HepG2 (cell line): Measurements from ENCODE around the gene COL9A3. TPM values are rescaled to one million over a fixed set of nuclear protein-coding genes. Genes with fewer than 3 reads are reported as not detected.

ENCODE experiments used
- ATAC-seq: fragments of 200-7000 bp; cut with Tn5 transposase; 3 replicates; pipeline ENCODE4 v1.9.1; 2020; ENCODE audit warnings: mild to moderate bottlenecking, moderate library complexity
- BruUV-seq: library from RNA; stranded (reverse); fragments of 400-500 nt; replicated peaks from 2 replicates; lab custom pipeline; 2021; lab: Mats Ljungman, UMichigan
- CTCF ChIA-PET: fragments of 300-600 bp; formaldehyde crosslinking; extraction: SDS; loops from one replicate; lab custom pipeline; 2021; ENCODE audit warnings: low total read pairs, inconsistent platforms, low intra/inter-chr PET ratio; lab: Yijun Ruan, JAX
- POLR2A ChIA-PET: fragments of 350-600 bp; sonication (Branson Sonifier 250); formaldehyde crosslinking; loops from one replicate; lab custom pipeline; 2020; ENCODE audit warnings: antibody characterized with exemption, inconsistent platforms; lab: Yijun Ruan, JAX
- DNase-seq: peaks from one replicate; pipeline ENCODE4 v3.0.0-alpha.2; 2015; ENCODE audit warnings: low spot score
- FAIRE-seq: peaks from 3 replicates; lab custom pipeline; 2011; peaks lifted over from hg19 to GRCh38; lab: Jason Lieb, UNC
- H2AFZ ChIP-seq: one replicate; pipeline ENCODE4 v1.6.1; 2011; ENCODE audit warnings: low read length, inconsistent platforms
- H3K27ac ChIP-seq: fragments of 300-600 bp; 3 replicates; pipeline ENCODE4 v1.8.0; 2011; ENCODE audit warnings: mixed run types, mild to moderate bottlenecking, mixed read lengths, low read length, inconsistent platforms; ENCODE audit not compliant: insufficient read depth; ENCODE audit errors: extremely low read length
- H3K27me3 ChIP-seq, 2 experiments: fragments of 200-600 bp in 1 of 2; 2 replicates in 1 of 2; 3 replicates in 1 of 2; pipeline versions ENCODE4 v1.6.0 to v1.8.0; 2011; ENCODE audit warnings: low read length in 2 of 2, mild to moderate bottlenecking in 2 of 2, moderate library complexity in 2 of 2, inconsistent platforms in 1 of 2; ENCODE audit not compliant: insufficient read depth in 2 of 2, control insufficient read depth in 1 of 2
- H3K36me3 ChIP-seq, 2 experiments: fragments of 200-600 bp in 1 of 2; replicated peaks in 1 of 2; 2 replicates in 1 of 2; 3 replicates in 1 of 2; pipeline versions ENCODE4 v1.5.1 to v1.8.0; 2011; ENCODE audit warnings: low read length in 2 of 2, inconsistent platforms in 1 of 2; ENCODE audit not compliant: insufficient read depth in 2 of 2, control insufficient read depth in 1 of 2
- H3K4me1 ChIP-seq: 2 replicates; pipeline ENCODE4 v1.5.1; 2012; ENCODE audit warnings: low read length, inconsistent platforms; ENCODE audit not compliant: insufficient read depth
- H3K4me2 ChIP-seq: 2 replicates; pipeline ENCODE4 v1.6.0; 2011; ENCODE audit warnings: low read depth, low read length, inconsistent platforms
- H3K4me3 ChIP-seq, 3 experiments: fragments of 200-600 bp in 1 of 3; sonication (generic), shearing (Covaris generic) in 1 of 3; replicated peaks in 1 of 3; 2 replicates each; pipeline ENCODE4 v1.5.1; 2011 to 2016; ENCODE audit warnings: low read length in 3 of 3, inconsistent platforms in 2 of 3, low read depth in 2 of 3, mild to moderate bottlenecking in 2 of 3, control low read depth in 1 of 3, mixed read lengths in 1 of 3; ENCODE audit not compliant: insufficient read depth in 1 of 3
- H3K79me2 ChIP-seq: one replicate; pipeline ENCODE4 v1.6.1; 2011; ENCODE audit warnings: low read length, inconsistent platforms; ENCODE audit not compliant: insufficient read depth
- H3K9ac ChIP-seq: 2 replicates; pipeline ENCODE4 v1.6.0; 2011; ENCODE audit warnings: mild to moderate bottlenecking, low read depth, low read length, inconsistent platforms; ENCODE audit not compliant: insufficient read depth
- H3K9me3 ChIP-seq: 2 replicates; pipeline ENCODE4 v1.5.1; 2012; ENCODE audit warnings: mild to moderate bottlenecking, low read length
- H4K20me1 ChIP-seq: 2 replicates; pipeline ENCODE4 v1.6.0; 2011; ENCODE audit warnings: inconsistent platforms, mild to moderate bottlenecking, low read length, moderate library complexity; ENCODE audit not compliant: insufficient read depth
- AGO2 ChIP-seq: fragments of 200-400 bp; formaldehyde crosslinking; optimal IDR thresholded peaks from 2 replicates; pipeline ENCODE3; 2017; ENCODE audit warnings: mild to moderate bottlenecking, low read depth, low read length, moderate library complexity
- HNRNPL ChIP-seq: fragments of 200-400 bp; formaldehyde crosslinking; IDR thresholded peaks from 2 replicates; pipeline ENCODE4 v1.6.1; 2017; ENCODE audit warnings: mild to moderate bottlenecking, low read depth, low read length
- MTF2 ChIP-seq: sonication (generic); formaldehyde crosslinking; IDR thresholded peaks from 2 replicates; pipeline ENCODE4 v1.5.0; 2020; ENCODE audit warnings: missing genetic modification reagents, borderline replicate concordance
- NRL ChIP-seq: sonication (generic); formaldehyde crosslinking; IDR thresholded peaks from 2 replicates; pipeline ENCODE4 v1.5.0; 2020; ENCODE audit warnings: missing genetic modification reagents, mild to moderate bottlenecking, moderate library complexity, borderline replicate concordance
- POLR2A ChIP-seq, 2 experiments: IDR thresholded peaks; 2 replicates each; pipeline ENCODE4 v1.6.1; 2011; ENCODE audit warnings: low read depth in 2 of 2, low read length in 2 of 2, mild to moderate bottlenecking in 1 of 2, moderate library complexity in 1 of 2; ENCODE audit not compliant: insufficient read depth in 1 of 2
- PTBP1 ChIP-seq: fragments of 200-400 bp; formaldehyde crosslinking; IDR thresholded peaks from 2 replicates; pipeline ENCODE4 v1.6.1; 2018; ENCODE audit warnings: low read length, low read depth; ENCODE audit not compliant: poor library complexity, severe bottlenecking
- RBFOX2 ChIP-seq: fragments of 200-400 bp; formaldehyde crosslinking; IDR thresholded peaks from 2 replicates; pipeline ENCODE4 v1.6.1; 2017; ENCODE audit warnings: low read depth, mild to moderate bottlenecking, low read length
- RXRA ChIP-seq: sonication (generic); formaldehyde crosslinking; IDR thresholded peaks from 2 replicates; pipeline ENCODE4 v1.5.1; 2020; ENCODE audit warnings: missing genetic modification reagents
- SMARCE1 ChIP-seq: fragments of 450-650 bp; IDR thresholded peaks from 2 replicates; pipeline ENCODE4 v1.6.1; 2017; ENCODE audit warnings: borderline replicate concordance
- ZNF30 ChIP-seq: sonication (generic); formaldehyde crosslinking; IDR thresholded peaks from 2 replicates; pipeline ENCODE4 v1.5.0; 2020; ENCODE audit warnings: mild to moderate bottlenecking, missing genetic modification reagents
- ZNF431 ChIP-seq: sonication (generic); formaldehyde crosslinking; IDR thresholded peaks from 2 replicates; pipeline ENCODE4 v1.9.0; 2022; ENCODE audit warnings: missing genetic modification reagents, low read depth, mild to moderate bottlenecking, borderline replicate concordance
- ZNF562 ChIP-seq: sonication (generic); formaldehyde crosslinking; IDR thresholded peaks from 2 replicates; pipeline ENCODE4 v1.8.0; 2022; ENCODE audit warnings: missing genetic modification reagents, borderline replicate concordance
- ZNF768 ChIP-seq: sonication (generic); formaldehyde crosslinking; IDR thresholded peaks from 2 replicates; pipeline ENCODE4 v1.4.0; 2020; ENCODE audit warnings: missing genetic modification reagents
- WGBS: methylation state at CpG from one replicate; pipeline ENCODE4 v1.1.6; 2017; ENCODE audit warnings: low lambda C conversion rate; 5-methylcytosine and 5-hydroxymethylcytosine counted together
- in situ Hi-C: cut with HindIII; loops from 2 replicates; pipeline ENCODE4 v1.10.0; 2017; ENCODE audit warnings: low pct_unique_long_range_greater_than_20kb; ENCODE audit not compliant: extremely low pct_ligation_motif_present
- intact Hi-C: fragments of 100-400 bp; cut with micrococcal nuclease; formaldehyde crosslinking; loops from one replicate; pipeline ENCODE4 v1.10.0; 2022; ENCODE audit not compliant: unreplicated experiment
- polyA plus RNA-seq, 8 experiments: library from polyadenylated mRNA; depleted of rRNA in 3 of 8; stranded (reverse) in 7 of 8; unstranded in 1 of 8; fragments of >200 nt; fragmentation: Illumina TruSeq in 4 of 8; extraction: Trizol in 4 of 8; gene quantifications; 2 replicates each; pipeline versions ENCODE4 v1.2.1 to v1.2.3, GENCODE V29; 2011 to 2016; ENCODE audit warnings: low read depth in 4 of 8, missing spikeins in 1 of 8, mixed read lengths in 1 of 8; ENCODE audit not compliant: insufficient read depth in 1 of 8
- total RNA-seq, 5 experiments: library from RNA; depleted of rRNA; stranded (reverse); fragments of >200 nt; fragmentation: Illumina TruSeq; extraction: Trizol; gene quantifications; 2 replicates each; pipeline ENCODE4 v1.2.3, GENCODE V29; 2016; ENCODE audit warnings: low read depth in 1 of 5
- TF ChIP-seq, protein P1 (sequence below): sonication (generic); formaldehyde crosslinking; IDR thresholded peaks from 2 replicates; pipeline ENCODE4 v1.4.0; 2020; ENCODE audit warnings: missing genetic modification reagents
- TF ChIP-seq, protein P2 (sequence below): sonication (generic); formaldehyde crosslinking; IDR thresholded peaks from 2 replicates; pipeline ENCODE4 v1.5.0; 2020; ENCODE audit warnings: missing genetic modification reagents, mild to moderate bottlenecking, borderline replicate concordance
- TF ChIP-seq, protein P3 (sequence below): sonication (generic); formaldehyde crosslinking; IDR thresholded peaks from 2 replicates; pipeline ENCODE4 v1.5.0; 2020; ENCODE audit warnings: mild to moderate bottlenecking, missing genetic modification reagents, borderline replicate concordance

COL9A3 gene
- total and polyA plus RNA-seq, 2 of the 13 experiments (the other 11 are each of a cell fraction or from before 2014, with no cell fraction given): 155 to 204 TPM

DNA sequence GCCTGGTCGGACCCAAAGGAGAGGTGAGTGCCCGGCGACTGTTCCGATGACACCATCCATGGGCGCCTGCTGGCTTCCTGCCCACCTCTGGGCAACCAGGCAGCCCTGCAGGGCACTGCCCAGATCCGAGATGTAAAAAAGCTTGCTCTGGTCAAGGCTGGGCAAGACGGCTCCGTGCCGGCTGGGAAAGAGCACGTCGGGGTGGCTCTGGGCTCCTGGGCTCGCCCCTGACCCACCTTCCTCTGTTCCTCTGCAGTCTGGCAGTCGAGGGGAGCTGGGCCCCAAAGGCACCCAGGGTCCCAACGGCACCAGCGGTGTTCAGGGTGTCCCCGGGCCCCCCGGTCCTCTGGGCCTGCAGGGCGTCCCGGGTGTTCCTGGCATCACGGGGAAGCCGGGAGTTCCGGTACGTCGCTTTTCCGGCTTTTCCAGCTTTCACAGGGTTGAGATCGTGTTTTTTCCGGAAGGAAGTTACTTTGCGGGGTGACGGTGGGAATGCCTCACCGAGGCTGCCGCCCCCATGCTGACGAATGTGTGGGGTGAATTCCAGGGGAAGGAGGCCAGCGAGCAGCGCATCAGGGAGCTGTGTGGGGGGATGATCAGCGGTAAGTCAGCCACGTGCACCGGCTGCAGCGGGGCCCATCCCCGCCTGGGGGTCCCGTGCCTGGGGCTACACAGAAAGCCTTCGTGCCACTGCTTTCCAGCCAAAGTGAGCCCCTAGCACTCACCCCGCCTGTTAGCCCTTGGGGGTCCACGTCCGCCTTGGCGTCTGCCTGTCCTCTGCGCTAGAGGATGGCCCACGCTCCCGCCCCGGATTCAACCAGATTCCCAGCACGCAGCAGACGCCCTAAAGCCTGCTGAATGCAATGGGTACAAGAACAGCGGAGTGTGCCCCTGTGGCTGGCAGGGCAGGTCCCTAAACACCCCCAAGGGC lies 19.3 kb downstream of the COL9A3 start:
- FAIRE-seq (no peak), ATAC-seq (no peak)
- H3K4me3 ChIP-seq: no peak overlapping the region
- POLR2A ChIA-PET: no interaction called here
- H3K9ac ChIP-seq: no peak overlapping the region
- no peak overlapping the region for H3K27ac ChIP-seq
- H3K27me3 ChIP-seq: no peaks in the 10 kb centered on the region
- peaks cover 29% of the 10 kb centered on the region for H3K4me1 ChIP-seq
- peak; percentile 81 for TF ChIP-seq RBFOX2
- no peak for TF ChIP-seq ZNF562 (CRISPR knock-in tag)
- TF ChIP-seq AGO2: peak; percentile 98
- peak; percentile 8; the same call in 1 of the 2 replicates for TF ChIP-seq RXRA (CRISPR knock-in tag)
- TF ChIP-seq HNRNPL: peak; percentile 59; the same call in 1 of the 2 replicates
- TF ChIP-seq NRL (CRISPR knock-in tag): 0 out of 2 replicates have a peak, but pooled peaks have one; percentile 9
- TF ChIP-seq, protein P1, sequence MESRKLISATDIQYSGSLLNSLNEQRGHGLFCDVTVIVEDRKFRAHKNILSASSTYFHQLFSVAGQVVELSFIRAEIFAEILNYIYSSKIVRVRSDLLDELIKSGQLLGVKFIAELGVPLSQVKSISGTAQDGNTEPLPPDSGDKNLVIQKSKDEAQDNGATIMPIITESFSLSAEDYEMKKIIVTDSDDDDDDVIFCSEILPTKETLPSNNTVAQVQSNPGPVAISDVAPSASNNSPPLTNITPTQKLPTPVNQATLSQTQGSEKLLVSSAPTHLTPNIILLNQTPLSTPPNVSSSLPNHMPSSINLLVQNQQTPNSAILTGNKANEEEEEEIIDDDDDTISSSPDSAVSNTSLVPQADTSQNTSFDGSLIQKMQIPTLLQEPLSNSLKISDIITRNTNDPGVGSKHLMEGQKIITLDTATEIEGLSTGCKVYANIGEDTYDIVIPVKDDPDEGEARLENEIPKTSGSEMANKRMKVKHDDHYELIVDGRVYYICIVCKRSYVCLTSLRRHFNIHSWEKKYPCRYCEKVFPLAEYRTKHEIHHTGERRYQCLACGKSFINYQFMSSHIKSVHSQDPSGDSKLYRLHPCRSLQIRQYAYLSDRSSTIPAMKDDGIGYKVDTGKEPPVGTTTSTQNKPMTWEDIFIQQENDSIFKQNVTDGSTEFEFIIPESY: no peak
- TF ChIP-seq ZNF431: no peak
- TF ChIP-seq, protein P2, sequence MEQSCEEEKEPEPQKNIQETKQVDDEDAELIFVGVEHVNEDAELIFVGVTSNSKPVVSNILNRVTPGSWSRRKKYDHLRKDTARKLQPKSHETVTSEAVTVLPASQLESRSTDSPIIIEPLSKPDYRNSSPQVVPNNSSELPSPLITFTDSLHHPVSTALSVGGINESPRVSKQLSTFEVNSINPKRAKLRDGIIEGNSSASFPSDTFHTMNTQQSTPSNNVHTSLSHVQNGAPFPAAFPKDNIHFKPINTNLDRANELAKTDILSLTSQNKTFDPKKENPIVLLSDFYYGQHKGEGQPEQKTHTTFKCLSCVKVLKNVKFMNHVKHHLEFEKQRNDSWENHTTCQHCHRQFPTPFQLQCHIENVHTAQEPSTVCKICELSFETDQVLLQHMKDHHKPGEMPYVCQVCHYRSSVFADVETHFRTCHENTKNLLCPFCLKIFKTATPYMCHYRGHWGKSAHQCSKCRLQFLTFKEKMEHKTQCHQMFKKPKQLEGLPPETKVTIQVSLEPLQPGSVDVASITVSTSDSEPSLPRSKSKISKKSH: no peak
- 0 out of 4 replicates have a peak, but pooled peaks of 1 of the 2 experiments have one; percentile 21 for TF ChIP-seq POLR2A (IDR thresholded peaks at IDR 0.05; ENCODE audit: insufficient read depth in 1 of 2, low read depth in 2 of 2, low read length in 2 of 2)
- TF ChIP-seq MTF2 (CRISPR knock-in tag): no peak
- TF ChIP-seq SMARCE1: no peak
- TF ChIP-seq ZNF768 (CRISPR knock-in tag): peak; percentile 7; the same call in 1 of the 2 replicates
- TF ChIP-seq PTBP1: peak; percentile 35
- no peak for TF ChIP-seq ZNF30 (CRISPR knock-in tag)
- TF ChIP-seq, protein P3, sequence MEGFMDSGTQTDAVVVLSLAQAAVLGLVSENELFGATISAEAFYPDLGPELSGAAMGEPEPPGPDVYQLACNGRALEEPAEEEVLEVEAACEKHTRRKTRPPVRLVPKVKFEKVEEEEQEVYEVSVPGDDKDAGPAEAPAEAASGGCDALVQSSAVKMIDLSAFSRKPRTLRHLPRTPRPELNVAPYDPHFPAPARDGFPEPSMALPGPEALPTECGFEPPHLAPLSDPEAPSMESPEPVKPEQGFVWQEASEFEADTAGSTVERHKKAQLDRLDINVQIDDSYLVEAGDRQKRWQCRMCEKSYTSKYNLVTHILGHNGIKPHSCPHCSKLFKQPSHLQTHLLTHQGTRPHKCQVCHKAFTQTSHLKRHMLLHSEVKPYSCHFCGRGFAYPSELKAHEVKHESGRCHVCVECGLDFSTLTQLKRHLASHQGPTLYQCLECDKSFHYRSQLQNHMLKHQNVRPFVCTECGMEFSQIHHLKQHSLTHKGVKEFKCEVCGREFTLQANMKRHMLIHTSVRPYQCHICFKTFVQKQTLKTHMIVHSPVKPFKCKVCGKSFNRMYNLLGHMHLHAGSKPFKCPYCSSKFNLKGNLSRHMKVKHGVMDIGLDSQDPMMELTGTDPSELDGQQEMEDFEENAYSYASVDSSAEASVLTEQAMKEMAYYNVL (CRISPR knock-in tag): 0 out of 2 replicates have a peak, but pooled peaks have one; percentile 34
- TF ChIP-seq, all 625 proteins: peak for 9
- intact Hi-C loops (no loop called here), in situ Hi-C loops (no loop called here)
- no peaks in the 10 kb centered on the region for H4K20me1 ChIP-seq
- no peak overlapping the region for H3K4me2 ChIP-seq
- no peaks in the 10 kb centered on the region for H3K79me2 ChIP-seq
- WGBS: 92% methylated on average over 52 of the region's 52 CpGs
- CTCF ChIA-PET: no interaction called here
- peaks cover 13 to 22% of the 10 kb centered on the region in 2 experiments; a peak in 4 of 5 replicates for H3K36me3 ChIP-seq
- no peak overlapping the region for H2AFZ ChIP-seq
- BruUV-seq: no TSS peak
- no peaks in the 10 kb centered on the region for H3K9me3 ChIP-seq
- DNase-seq: no peak
